Keratinocyte (primary cell): Measurements from ENCODE around the gene PPA2.

Experiments used
- EZH2 ChIP-seq: IDR thresholded peaks from one replicate; pipeline ENCODE4 v1.6.1; 2012; ENCODE audit warnings: inconsistent platforms, mild to moderate bottlenecking, low read length, moderate library complexity
- TF ChIP-seq, protein P1 (sequence below), 3 experiments: IDR thresholded peaks in 1 of 3; conservative IDR thresholded peaks in 1 of 3; optimal IDR thresholded peaks in 1 of 3; 2 replicates in 2 of 3; 3 replicates in 1 of 3; pipeline versions ENCODE3 to v1.5.1; 2011; ENCODE audit warnings: low read length in 3 of 3, mild to moderate bottlenecking in 3 of 3, moderate library complexity in 2 of 3, control low read depth in 1 of 3, inconsistent platforms in 1 of 3; ENCODE audit not compliant: insufficient read depth in 2 of 3; ENCODE audit errors: extremely low read depth in 1 of 3

DNA sequence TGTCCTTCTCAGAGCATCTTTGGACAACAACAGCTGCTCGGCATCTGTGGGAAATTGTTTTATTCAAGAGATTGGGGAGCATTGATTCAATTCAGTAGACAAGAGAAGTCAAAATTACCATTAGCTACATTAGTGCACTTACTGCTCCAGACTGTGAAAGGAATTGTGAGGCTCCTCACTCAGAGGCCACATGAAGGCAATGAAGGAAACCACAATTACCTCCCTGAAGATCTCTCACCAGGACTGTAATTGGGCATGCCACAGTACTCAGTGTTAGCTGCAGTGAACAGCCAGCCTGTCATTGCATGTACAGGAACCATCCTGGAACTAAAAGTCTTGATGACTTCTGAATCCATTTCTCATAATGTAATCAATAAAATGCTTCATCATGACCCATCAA, 144.8 kb downstream of the PPA2 start:
- TF ChIP-seq, protein P1, sequence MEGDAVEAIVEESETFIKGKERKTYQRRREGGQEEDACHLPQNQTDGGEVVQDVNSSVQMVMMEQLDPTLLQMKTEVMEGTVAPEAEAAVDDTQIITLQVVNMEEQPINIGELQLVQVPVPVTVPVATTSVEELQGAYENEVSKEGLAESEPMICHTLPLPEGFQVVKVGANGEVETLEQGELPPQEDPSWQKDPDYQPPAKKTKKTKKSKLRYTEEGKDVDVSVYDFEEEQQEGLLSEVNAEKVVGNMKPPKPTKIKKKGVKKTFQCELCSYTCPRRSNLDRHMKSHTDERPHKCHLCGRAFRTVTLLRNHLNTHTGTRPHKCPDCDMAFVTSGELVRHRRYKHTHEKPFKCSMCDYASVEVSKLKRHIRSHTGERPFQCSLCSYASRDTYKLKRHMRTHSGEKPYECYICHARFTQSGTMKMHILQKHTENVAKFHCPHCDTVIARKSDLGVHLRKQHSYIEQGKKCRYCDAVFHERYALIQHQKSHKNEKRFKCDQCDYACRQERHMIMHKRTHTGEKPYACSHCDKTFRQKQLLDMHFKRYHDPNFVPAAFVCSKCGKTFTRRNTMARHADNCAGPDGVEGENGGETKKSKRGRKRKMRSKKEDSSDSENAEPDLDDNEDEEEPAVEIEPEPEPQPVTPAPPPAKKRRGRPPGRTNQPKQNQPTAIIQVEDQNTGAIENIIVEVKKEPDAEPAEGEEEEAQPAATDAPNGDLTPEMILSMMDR (optimal IDR thresholded peaks at IDR 0.05 in 1 of 3, IDR thresholded peaks at IDR 0.05 in 1 of 3, conservative IDR thresholded peaks at IDR 0.05 in 1 of 3; ENCODE audit: extremely low read depth in 1 of 3, insufficient read depth in 2 of 3, low read length in 3 of 3): no peak
- no peak for TF ChIP-seq EZH2
